ENCODE measurements around the gene PGBD2.
A peak's percentile ranks its signal among the peaks of the same experiment; 100 is the strongest.
"Not testable (repeated sequence)": the region's sequence is repeated elsewhere in the genome, so short reads cannot be mapped to it uniquely, and the experiment has no call there.

PGBD2 gene

GRCh38 chr1:248873993-248874533 is 32.0 kb upstream of the PGBD2 start:
- peaks cover 20% of the 10 kb centered on the region for H3K4me1 Mint-ChIP-seq (ENCODE audit: low read depth)
- H3K4me3 Mint-ChIP-seq: peak overlapping the region; percentile 90
- peaks cover 22% of the 10 kb centered on the region for H3K27me3 Mint-ChIP-seq (ENCODE audit: low read depth)
- no peaks in the 10 kb centered on the region for H3K9me3 Mint-ChIP-seq
- H3K27ac Mint-ChIP-seq: peak overlapping the region; percentile 94
- H3K36me3 Mint-ChIP-seq (ENCODE audit: low read depth): peaks cover 3% of the 10 kb centered on the region

- Mint-ChIP-seq H3K9me3 (no peaks in the 10 kb centered on the region), H3K4me1 (ENCODE audit: low read depth) (no peaks in the 10 kb centered on the region), H3K27ac (no peak overlapping the region), H3K36me3 (ENCODE audit: low read depth) (no peaks in the 10 kb centered on the region), H3K4me3 (no peak overlapping the region), H3K27me3 (ENCODE audit: low read depth) (peaks cover 40% of the 10 kb centered on the region)
Measured at GRCh38 chr1:248881261-248881660, 24.8 kb upstream of the PGBD2 start.

- H3K4me3 Mint-ChIP-seq; H3K9me3 Mint-ChIP-seq; H3K27ac Mint-ChIP-seq; H3K36me3 Mint-ChIP-seq (ENCODE audit: low read depth); H3K4me1 Mint-ChIP-seq (ENCODE audit: low read depth): not testable (repeated sequence)
- peaks cover 33% of the 10 kb centered on the region for H3K27me3 Mint-ChIP-seq (ENCODE audit: low read depth)
Measured at GRCh38 chr1:248882427-248882826, 23.6 kb upstream of the PGBD2 start.

GRCh38 chr1:248884632-248885295 is 21.3 kb upstream of the PGBD2 start:
- no peaks in the 10 kb centered on the region for H3K36me3 Mint-ChIP-seq (ENCODE audit: low read depth)
- no peaks in the 10 kb centered on the region for H3K9me3 Mint-ChIP-seq
- H3K4me1 Mint-ChIP-seq (ENCODE audit: low read depth): no peaks in the 10 kb centered on the region
- H3K27me3 Mint-ChIP-seq (ENCODE audit: low read depth): peaks cover 25% of the 10 kb centered on the region
- no peak overlapping the region for H3K27ac Mint-ChIP-seq
- H3K4me3 Mint-ChIP-seq: no peak overlapping the region

- Mint-ChIP-seq H3K4me3 (no peak overlapping the region), H3K4me1 (ENCODE audit: low read depth) (no peaks in the 10 kb centered on the region), H3K27me3 (ENCODE audit: low read depth) (peaks cover 24% of the 10 kb centered on the region), H3K9me3 (no peaks in the 10 kb centered on the region), H3K36me3 (ENCODE audit: low read depth) (no peaks in the 10 kb centered on the region), H3K27ac (no peak overlapping the region)
Measured at GRCh38 chr1:248885646-248886045, 20.4 kb upstream of the PGBD2 start.

GRCh38 chr1:248886237-248886895 is 19.7 kb upstream of the PGBD2 start:
- H3K9me3 Mint-ChIP-seq: no peaks in the 10 kb centered on the region
- H3K27me3 Mint-ChIP-seq (ENCODE audit: low read depth): peaks cover 24% of the 10 kb centered on the region
- H3K27ac Mint-ChIP-seq: no peak overlapping the region
- no peaks in the 10 kb centered on the region for H3K4me1 Mint-ChIP-seq (ENCODE audit: low read depth)
- H3K4me3 Mint-ChIP-seq: no peak overlapping the region
- H3K36me3 Mint-ChIP-seq (ENCODE audit: low read depth): no peaks in the 10 kb centered on the region

- H3K4me1 Mint-ChIP-seq (ENCODE audit: low read depth); H3K9me3 Mint-ChIP-seq; H3K4me3 Mint-ChIP-seq; H3K27ac Mint-ChIP-seq; H3K36me3 Mint-ChIP-seq (ENCODE audit: low read depth): not testable (repeated sequence)
- peaks cover 35% of the 10 kb centered on the region for H3K27me3 Mint-ChIP-seq (ENCODE audit: low read depth)
Measured at GRCh38 chr1:248889914-248890243, 16.2 kb upstream of the PGBD2 start.

GRCh38 chr1:248890549-248891498 is 15.2 kb upstream of the PGBD2 start:
- Mint-ChIP-seq H3K36me3 (ENCODE audit: low read depth) (no peaks in the 10 kb centered on the region), H3K9me3 (no peaks in the 10 kb centered on the region), H3K4me3 (no peak overlapping the region), H3K27ac (no peak overlapping the region), H3K27me3 (ENCODE audit: low read depth) (peaks cover 35% of the 10 kb centered on the region), H3K4me1 (ENCODE audit: low read depth) (no peaks in the 10 kb centered on the region)

GRCh38 chr1:248891758-248892157 is 14.3 kb upstream of the PGBD2 start:
- peaks cover 35% of the 10 kb centered on the region for H3K27me3 Mint-ChIP-seq (ENCODE audit: low read depth)

GRCh38 chr1:248892590-248892989 is 13.4 kb upstream of the PGBD2 start:
- Mint-ChIP-seq H3K9me3 (no peaks in the 10 kb centered on the region), H3K27ac (no peak overlapping the region), H3K4me3 (no peak overlapping the region), H3K4me1 (ENCODE audit: low read depth) (no peaks in the 10 kb centered on the region), H3K36me3 (ENCODE audit: low read depth) (no peaks in the 10 kb centered on the region), H3K27me3 (ENCODE audit: low read depth) (peaks cover 39% of the 10 kb centered on the region)

More at GRCh38 chr1:248891758-248892157, 14.3 kb upstream of the PGBD2 start:
- Mint-ChIP-seq H3K4me1 (ENCODE audit: low read depth) (no peaks in the 10 kb centered on the region), H3K4me3 (no peak overlapping the region), H3K36me3 (ENCODE audit: low read depth) (no peaks in the 10 kb centered on the region), H3K27ac (no peak overlapping the region), H3K9me3 (no peaks in the 10 kb centered on the region)

GRCh38 chr1:248894837-248895236 is 11.2 kb upstream of the PGBD2 start:
- no peaks in the 10 kb centered on the region for H3K36me3 Mint-ChIP-seq (ENCODE audit: low read depth)
- no peaks in the 10 kb centered on the region for H3K4me1 Mint-ChIP-seq (ENCODE audit: low read depth)
- no peaks in the 10 kb centered on the region for H3K9me3 Mint-ChIP-seq
- H3K27ac Mint-ChIP-seq: no peak overlapping the region
- H3K4me3 Mint-ChIP-seq: no peak overlapping the region
- H3K27me3 Mint-ChIP-seq (ENCODE audit: low read depth): peaks cover 47% of the 10 kb centered on the region

- Mint-ChIP-seq H3K27me3 (ENCODE audit: low read depth) (peaks cover 57% of the 10 kb centered on the region), H3K9me3 (no peaks in the 10 kb centered on the region), H3K36me3 (ENCODE audit: low read depth) (no peaks in the 10 kb centered on the region)
Measured at GRCh38 chr1:248897412-248898337, 8.4 kb upstream of the PGBD2 start.

GRCh38 chr1:248900637-248901036 is 5.4 kb upstream of the PGBD2 start:
- Mint-ChIP-seq H3K9me3 (no peaks in the 10 kb centered on the region), H3K4me1 (ENCODE audit: low read depth) (peaks cover 8% of the 10 kb centered on the region), H3K27ac (no peak overlapping the region)

More at GRCh38 chr1:248897412-248898337, 8.4 kb upstream of the PGBD2 start:
- H3K4me3 Mint-ChIP-seq: no peak overlapping the region
- peaks cover 4% of the 10 kb centered on the region for H3K4me1 Mint-ChIP-seq (ENCODE audit: low read depth)
- no peak overlapping the region for H3K27ac Mint-ChIP-seq

GRCh38 chr1:248901578-248901977 is 4.5 kb upstream of the PGBD2 start:
- no peaks in the 10 kb centered on the region for H3K36me3 Mint-ChIP-seq (ENCODE audit: low read depth)
- H3K4me3 Mint-ChIP-seq: no peak overlapping the region
- no peaks in the 10 kb centered on the region for H3K9me3 Mint-ChIP-seq
- no peak overlapping the region for H3K27ac Mint-ChIP-seq
- peaks cover 10% of the 10 kb centered on the region for H3K4me1 Mint-ChIP-seq (ENCODE audit: low read depth)
- H3K27me3 Mint-ChIP-seq (ENCODE audit: low read depth): peaks cover 47% of the 10 kb centered on the region

More at GRCh38 chr1:248900637-248901036, 5.4 kb upstream of the PGBD2 start:
- H3K27me3 Mint-ChIP-seq (ENCODE audit: low read depth): peaks cover 47% of the 10 kb centered on the region
- H3K36me3 Mint-ChIP-seq (ENCODE audit: low read depth): no peaks in the 10 kb centered on the region
- H3K4me3 Mint-ChIP-seq: no peak overlapping the region
